Measurements from ENCODE around the gene SLC37A3. TPM values are rescaled to one million over a fixed set of nuclear protein-coding genes. Genes with fewer than 3 reads are reported as not detected.
"Not testable (repeated sequence)": the region's sequence is repeated elsewhere in the genome, so short reads cannot be mapped to it uniquely, and the experiment has no call there.

The SLC37A3 gene, protein sequence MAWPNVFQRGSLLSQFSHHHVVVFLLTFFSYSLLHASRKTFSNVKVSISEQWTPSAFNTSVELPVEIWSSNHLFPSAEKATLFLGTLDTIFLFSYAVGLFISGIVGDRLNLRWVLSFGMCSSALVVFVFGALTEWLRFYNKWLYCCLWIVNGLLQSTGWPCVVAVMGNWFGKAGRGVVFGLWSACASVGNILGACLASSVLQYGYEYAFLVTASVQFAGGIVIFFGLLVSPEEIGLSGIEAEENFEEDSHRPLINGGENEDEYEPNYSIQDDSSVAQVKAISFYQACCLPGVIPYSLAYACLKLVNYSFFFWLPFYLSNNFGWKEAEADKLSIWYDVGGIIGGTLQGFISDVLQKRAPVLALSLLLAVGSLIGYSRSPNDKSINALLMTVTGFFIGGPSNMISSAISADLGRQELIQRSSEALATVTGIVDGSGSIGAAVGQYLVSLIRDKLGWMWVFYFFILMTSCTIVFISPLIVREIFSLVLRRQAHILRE
- 53.7 and 75.1 TPM in 2 replicates for total RNA-seq (2014; rRNA removed; shearing (Covaris generic))

DNA sequence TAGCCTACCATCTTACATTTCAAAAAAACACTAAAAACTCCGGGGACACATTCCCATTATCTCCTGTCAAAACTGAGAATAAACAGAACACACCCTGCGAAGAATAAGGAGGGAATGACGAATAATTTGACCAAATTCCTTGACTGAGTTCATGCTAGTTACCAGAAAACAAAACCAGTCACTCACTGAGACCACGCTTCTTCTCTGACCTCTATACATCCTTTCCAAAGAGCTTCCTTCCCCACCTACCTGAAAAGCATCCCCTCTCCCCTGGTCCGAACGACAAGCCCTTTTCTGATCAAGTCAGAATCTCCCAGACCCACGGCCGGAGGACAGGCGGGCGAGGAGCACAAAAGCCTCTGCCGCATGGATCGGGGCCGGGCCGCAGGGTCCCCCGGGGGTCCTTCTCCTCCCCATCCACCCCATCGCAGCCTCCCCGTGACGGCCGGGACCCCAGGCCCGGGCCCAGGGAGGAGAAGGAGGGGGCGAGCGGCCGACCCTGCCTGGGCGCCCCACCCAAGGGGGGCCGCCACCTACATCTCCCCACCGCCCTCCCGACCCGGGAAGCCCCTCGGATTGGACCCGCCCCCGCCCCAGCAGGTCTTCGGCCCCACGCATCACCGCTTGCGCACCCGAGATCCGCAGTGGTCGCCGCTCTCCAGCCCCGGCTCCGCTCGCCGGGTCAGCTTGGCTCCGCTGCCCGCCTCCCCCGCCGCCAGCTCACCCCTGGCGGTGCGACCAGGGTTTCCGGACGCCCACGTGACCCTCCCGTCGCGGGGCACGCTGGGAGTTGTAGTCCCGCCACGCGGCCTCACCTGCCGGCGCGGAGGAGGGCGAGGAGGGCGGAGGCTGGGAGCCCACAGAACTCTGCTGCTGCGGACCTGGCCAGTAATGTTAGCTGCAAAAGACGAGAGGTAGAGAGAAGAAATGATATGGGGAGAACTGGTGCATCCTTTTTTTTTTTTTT is at the start of gene SLC37A3:
Gene SLC37A3 (minus strand): TSS at position 747 of the 967 bp plus-strand sequence. CDS start 16,004 bp downstream, outside the sequence.
- in situ Hi-C loops (cut with HindIII; ENCODE audit: low sequenced_read_pairs): no loop called here
- DNase-seq (ENCODE audit: low spot score): peak; percentile 78

DNA sequence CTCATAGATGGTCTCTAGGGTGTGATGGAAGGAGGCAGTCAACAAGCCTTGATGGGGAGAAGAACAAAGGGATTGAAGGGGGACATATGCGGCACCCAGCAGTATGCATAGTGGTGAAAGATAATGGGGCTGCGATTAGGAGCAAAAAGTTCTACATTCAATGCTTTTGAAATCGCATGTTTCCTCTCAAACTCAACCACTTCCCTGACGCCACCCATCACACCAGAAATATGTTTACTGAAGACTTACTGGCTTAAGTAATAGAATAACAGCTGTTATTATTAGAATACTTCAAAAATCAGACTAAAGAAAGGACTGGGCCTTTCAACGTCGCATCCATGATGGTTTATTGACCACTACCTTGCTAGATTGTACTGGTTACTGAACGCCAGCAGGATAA is 49.5 kb upstream of the SLC37A3 start:
- DNase-seq (ENCODE audit: low spot score): no peak
- in situ Hi-C loops (cut with HindIII; ENCODE audit: low sequenced_read_pairs): no loop called here

DNA sequence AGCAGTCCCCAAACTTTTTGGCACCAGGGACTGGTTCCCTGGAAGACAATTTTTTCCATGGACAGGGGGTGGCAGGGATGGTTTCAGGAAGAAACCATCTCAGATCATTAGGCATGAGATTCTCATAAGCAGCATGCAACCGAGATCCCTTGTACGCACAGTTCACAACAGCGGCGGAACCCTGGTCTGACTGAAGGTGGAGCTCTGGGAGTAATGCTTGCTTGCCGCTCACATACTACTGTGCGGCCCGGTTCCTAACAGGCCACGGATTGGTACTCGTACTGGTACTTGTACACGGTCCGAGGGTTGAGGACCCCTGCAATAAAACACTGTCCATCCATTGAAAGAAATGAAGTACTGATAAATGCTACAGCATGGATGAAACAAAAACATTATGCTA is 48.1 kb upstream of the SLC37A3 start:
- in situ Hi-C loops (cut with HindIII; ENCODE audit: low sequenced_read_pairs): no loop called here

DNA sequence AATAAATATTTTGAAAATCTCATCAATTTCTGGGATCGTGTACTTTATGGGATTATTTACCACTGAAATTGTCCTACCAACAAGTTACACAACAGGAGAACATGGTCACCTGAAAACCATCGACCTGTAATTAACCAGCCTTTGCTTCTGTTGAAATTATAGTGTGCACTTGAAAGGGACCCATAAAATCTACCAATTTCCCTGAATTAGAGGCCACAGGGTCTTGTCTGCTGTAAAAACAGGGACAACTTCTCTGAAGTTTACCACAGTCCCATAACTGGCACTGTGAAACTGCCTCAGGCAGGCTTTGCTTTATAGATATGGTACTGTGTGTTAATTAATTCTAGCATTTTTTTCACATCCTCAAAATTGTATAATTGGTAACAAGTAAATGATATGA is 43.2 kb upstream of the SLC37A3 start:
- in situ Hi-C loops (cut with HindIII; ENCODE audit: low sequenced_read_pairs): no loop called here

More for the DNA sequence above, 48.1 kb upstream of the SLC37A3 start:
- DNase-seq (ENCODE audit: low spot score): no peak

GRCh38 chr7:140440593-140440992 is 42.3 kb upstream of the SLC37A3 start:
- no peak for DNase-seq (ENCODE audit: low spot score)
- in situ Hi-C loops (cut with HindIII; ENCODE audit: low sequenced_read_pairs): no loop called here

More for the DNA sequence above, 43.2 kb upstream of the SLC37A3 start:
- DNase-seq (ENCODE audit: low spot score): no peak

GRCh38 chr7:140439359-140439758 is 41.0 kb upstream of the SLC37A3 start:
- DNase-seq (ENCODE audit: low spot score): no peak
- in situ Hi-C loops (cut with HindIII; ENCODE audit: low sequenced_read_pairs): no loop called here

DNA sequence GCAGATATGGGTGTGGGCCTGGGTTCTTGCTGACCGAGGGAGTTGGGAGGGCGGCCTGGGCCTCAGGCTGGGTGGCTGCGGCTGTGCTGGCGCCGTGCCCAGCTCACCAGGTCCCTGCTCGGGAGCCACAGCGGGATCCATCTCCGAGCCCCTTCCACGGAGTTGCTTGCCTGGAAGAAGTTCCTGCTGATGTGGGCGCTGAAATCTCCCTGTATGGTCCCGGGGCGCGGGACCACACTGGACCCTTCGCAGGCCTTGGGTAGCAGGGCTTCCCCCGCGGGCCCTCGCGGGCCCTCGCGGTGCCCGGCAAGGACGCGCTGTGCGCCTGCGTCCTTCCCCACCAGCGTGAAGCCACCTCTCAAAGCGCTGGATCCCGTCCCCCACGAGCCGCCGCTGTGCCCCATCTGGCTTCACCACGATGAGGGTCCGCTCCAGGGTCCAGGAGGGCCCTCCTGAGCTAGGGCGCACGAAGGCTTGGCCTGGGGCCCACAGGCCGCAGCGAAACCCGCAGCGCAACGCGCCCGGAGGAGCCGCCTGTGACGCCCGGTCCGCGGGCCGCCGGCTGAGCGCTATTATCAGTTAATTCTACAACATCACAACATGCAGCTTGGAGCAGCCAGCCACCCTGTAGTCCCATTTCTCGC is 37.0 kb upstream of the SLC37A3 start:
- no peak for DNase-seq (ENCODE audit: low spot score)
- in situ Hi-C loops (cut with HindIII; ENCODE audit: low sequenced_read_pairs): no loop called here

DNA sequence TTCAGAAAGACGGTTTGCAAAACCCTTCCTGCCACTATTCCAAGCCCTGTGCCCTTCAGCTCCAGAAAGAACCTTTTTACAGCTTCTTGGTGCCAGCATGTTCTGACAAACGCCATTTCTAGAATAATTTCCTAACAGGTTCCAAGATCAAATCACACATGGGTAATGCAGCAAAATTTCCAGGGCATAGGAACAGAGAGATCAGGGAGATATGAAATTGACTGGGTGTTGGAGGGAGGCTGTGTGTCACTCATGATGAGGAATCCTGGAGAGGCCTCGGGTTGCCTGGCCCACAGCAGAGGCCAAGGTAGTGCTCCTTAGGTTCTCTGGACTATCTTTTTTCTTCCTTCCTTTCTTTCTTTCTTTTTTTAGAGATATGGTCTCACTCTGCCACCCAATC is 35.1 kb upstream of the SLC37A3 start:
- in situ Hi-C loops (cut with HindIII; ENCODE audit: low sequenced_read_pairs): no loop called here
- DNase-seq (ENCODE audit: low spot score): no peak

GRCh38 chr7:140426130-140426529 is 27.8 kb upstream of the SLC37A3 start:
- in situ Hi-C loops (cut with HindIII; ENCODE audit: low sequenced_read_pairs): no loop called here
- no peak for DNase-seq (ENCODE audit: low spot score)

- DNase-seq (ENCODE audit: low spot score): no peak
- in situ Hi-C loops (cut with HindIII; ENCODE audit: low sequenced_read_pairs): no loop called here
Measured at GRCh38 chr7:140425718-140426117, 27.4 kb upstream of the SLC37A3 start.

- in situ Hi-C loops (cut with HindIII; ENCODE audit: low sequenced_read_pairs): no loop called here
- no peak for DNase-seq (ENCODE audit: low spot score)
Measured at GRCh38 chr7:140423501-140423900, 25.2 kb upstream of the SLC37A3 start.

- DNase-seq (ENCODE audit: low spot score): no peak
- in situ Hi-C loops (cut with HindIII; ENCODE audit: low sequenced_read_pairs): no loop called here
Measured at GRCh38 chr7:140421521-140421920, 23.2 kb upstream of the SLC37A3 start.

GRCh38 chr7:140418653-140419052 is 20.3 kb upstream of the SLC37A3 start:
- in situ Hi-C loops (cut with HindIII; ENCODE audit: low sequenced_read_pairs): no loop called here
- no peak for DNase-seq (ENCODE audit: low spot score)

- DNase-seq (ENCODE audit: low spot score): not testable (repeated sequence)
Measured at GRCh38 chr7:140418156-140418472, 19.8 kb upstream of the SLC37A3 start.

GRCh38 chr7:140417456-140418155 is 19.3 kb upstream of the SLC37A3 start:
- no peak for DNase-seq (ENCODE audit: low spot score)
- in situ Hi-C loops (cut with HindIII; ENCODE audit: low sequenced_read_pairs): no loop called here

More at GRCh38 chr7:140418156-140418472, 19.8 kb upstream of the SLC37A3 start:
- in situ Hi-C loops (cut with HindIII; ENCODE audit: low sequenced_read_pairs): not testable (repeated sequence)

GRCh38 chr7:140416560-140416959 is 18.2 kb upstream of the SLC37A3 start:
- in situ Hi-C loops (cut with HindIII; ENCODE audit: low sequenced_read_pairs): no loop called here
- no peak for DNase-seq (ENCODE audit: low spot score)

DNA sequence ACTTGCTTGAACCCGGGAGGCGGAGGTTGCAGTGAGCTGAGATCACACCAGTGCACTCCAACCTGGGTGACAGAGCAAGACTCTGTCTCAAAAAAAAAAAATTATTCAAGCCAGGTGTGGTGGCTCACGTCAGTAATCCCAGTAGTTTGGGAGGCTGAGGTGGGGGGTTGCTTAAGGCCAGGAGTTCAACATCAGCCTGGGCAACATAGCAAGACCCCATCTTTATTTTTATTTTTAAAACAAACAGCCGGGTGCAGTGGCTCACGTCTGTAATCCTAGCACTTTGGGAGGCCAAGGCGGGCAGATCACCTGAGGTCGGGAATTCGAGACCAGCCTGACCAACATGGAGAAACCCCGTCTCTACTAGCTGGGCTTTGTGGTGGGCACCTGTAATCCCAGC is 17.5 kb upstream of the SLC37A3 start:
- in situ Hi-C loops (cut with HindIII; ENCODE audit: low sequenced_read_pairs); DNase-seq (ENCODE audit: low spot score): not testable (repeated sequence)

GRCh38 chr7:140415361-140415760 is 17.0 kb upstream of the SLC37A3 start:
- DNase-seq (ENCODE audit: low spot score): no peak
- in situ Hi-C loops (cut with HindIII; ENCODE audit: low sequenced_read_pairs): no loop called here

- in situ Hi-C loops (cut with HindIII; ENCODE audit: low sequenced_read_pairs): no loop called here
- no peak for DNase-seq (ENCODE audit: low spot score)
Measured at GRCh38 chr7:140404565-140405065, 6.3 kb upstream of the SLC37A3 start.
